Measurements from ENCODE around the gene SCG2. TPM values are rescaled to one million over a fixed set of nuclear protein-coding genes. Genes with fewer than 3 reads are reported as not detected.
"Not testable (repeated sequence)": the region's sequence is repeated elsewhere in the genome, so short reads cannot be mapped to it uniquely, and the experiment has no call there.

Gene SCG2
- total RNA-seq, 1 donor from 2014 or later = not detected

- Mint-ChIP-seq H3K9me3 (no peaks in the 10 kb centered on the region), H3K27ac (no peak overlapping the region), H3K27me3 (ENCODE audit: insufficient read depth) (peaks cover 5% of the 10 kb centered on the region), H3K4me3 (no peak overlapping the region), H3K4me1 (ENCODE audit: low read depth) (no peaks in the 10 kb centered on the region), H3K36me3 (ENCODE audit: low read depth) (no peaks in the 10 kb centered on the region)
- intact Hi-C loops (cut with micrococcal nuclease) = no loop called here
- DNase-seq (ENCODE audit: low spot score) = no peak
Measured at GRCh38 chr2:223601018-223601417, 1.1 kb downstream of the SCG2 start.

DNA sequence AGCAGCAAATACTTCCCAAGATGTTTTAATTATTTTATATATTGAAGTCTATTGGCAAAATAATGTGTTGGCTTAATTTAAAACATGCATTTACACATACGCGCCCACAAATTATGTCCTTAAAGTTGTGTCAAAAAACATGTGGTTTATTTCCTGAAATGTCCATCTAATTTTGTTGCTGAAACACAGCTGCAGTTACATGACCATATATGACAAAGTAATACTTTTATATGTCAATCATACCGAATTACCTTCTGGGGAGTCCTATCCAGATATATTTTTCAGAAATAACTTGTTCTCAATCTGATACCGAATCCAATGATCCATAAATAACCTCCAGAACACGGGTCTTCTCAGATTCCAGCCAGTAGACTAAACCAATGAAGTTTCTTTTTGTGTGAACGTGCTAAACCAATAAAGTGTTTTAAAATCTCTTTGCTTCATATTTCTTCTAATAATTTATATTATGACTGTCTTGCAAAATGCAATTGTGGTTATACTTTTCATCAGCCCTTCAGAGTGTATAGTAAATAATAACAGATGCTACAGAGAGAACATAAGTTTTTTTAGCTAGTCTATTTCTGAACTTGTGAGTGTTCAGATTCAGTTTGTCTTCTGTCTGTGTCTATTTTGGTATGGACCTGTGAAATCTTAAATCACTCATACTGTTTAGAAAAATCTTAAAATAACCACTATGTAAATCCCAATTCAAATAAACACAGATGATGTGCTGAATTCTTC lies 2.4 kb downstream of the SCG2 start:
- no peak overlapping the region for H3K27ac Mint-ChIP-seq
- intact Hi-C loops (cut with micrococcal nuclease) = no loop called here
- no peak overlapping the region for H3K4me3 Mint-ChIP-seq
- H3K4me1 Mint-ChIP-seq (ENCODE audit: low read depth) = no peaks in the 10 kb centered on the region
- H3K27me3 Mint-ChIP-seq (ENCODE audit: insufficient read depth) = peaks cover 5% of the 10 kb centered on the region
- H3K36me3 Mint-ChIP-seq (ENCODE audit: low read depth) = no peaks in the 10 kb centered on the region
- no peaks in the 10 kb centered on the region for H3K9me3 Mint-ChIP-seq
- no peak for DNase-seq (ENCODE audit: low spot score)

DNA sequence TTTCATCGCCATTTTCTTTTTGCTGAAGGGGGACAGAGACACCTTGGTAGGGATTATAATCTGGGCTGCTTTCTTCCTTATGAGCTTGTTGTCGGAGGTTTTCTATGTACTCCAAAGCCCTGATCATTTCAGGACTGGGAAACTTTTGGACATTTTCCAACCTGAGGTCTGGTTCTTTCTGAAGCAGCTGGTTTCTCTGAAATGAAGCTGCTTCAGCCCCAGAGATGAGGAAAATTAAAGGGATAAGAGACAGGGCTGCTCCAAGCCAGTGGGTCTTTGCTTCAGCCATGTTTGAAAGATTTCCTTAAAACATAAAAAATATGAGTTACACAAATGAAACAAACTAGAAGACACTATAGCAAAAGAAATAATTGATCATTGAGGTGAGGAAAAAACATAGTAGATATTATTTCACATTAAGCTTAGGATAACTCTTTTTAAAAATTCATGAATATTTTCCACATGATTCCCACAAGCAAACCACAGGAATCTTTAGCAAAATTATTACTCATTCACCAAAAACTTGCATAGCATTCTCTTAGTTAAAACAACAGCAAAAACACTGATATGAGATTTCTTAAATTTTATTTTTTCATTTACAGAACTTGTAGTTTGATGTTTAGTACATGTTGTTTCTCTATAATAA lies 3.0 kb downstream of the SCG2 start:
- intact Hi-C loops (cut with micrococcal nuclease) = no loop called here
- Mint-ChIP-seq H3K27ac (no peak overlapping the region), H3K36me3 (ENCODE audit: low read depth) (no peaks in the 10 kb centered on the region), H3K4me3 (no peak overlapping the region), H3K27me3 (ENCODE audit: insufficient read depth) (peaks cover 5% of the 10 kb centered on the region), H3K4me1 (ENCODE audit: low read depth) (no peaks in the 10 kb centered on the region), H3K9me3 (no peaks in the 10 kb centered on the region)
- DNase-seq (ENCODE audit: low spot score) = no peak

DNA sequence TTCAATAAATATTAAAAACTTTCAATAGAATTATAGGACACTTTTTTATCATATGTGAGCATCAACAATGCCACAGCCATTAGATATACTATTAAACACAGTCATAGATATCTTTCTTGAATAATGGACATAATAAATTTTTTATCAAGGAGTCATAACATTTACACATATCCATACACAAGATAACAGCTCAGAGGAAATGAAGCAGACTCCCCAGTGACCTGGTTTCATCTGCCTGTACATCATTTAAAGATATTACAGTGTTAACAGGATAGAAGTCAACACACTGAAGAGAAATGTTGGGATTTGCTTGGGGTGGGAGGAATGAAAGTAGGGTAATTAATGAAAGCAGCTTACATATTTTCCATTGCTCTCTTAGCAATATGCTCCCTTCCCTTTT lies 5.1 kb downstream of the SCG2 start:
- Mint-ChIP-seq H3K4me1 (ENCODE audit: low read depth) (no peaks in the 10 kb centered on the region), H3K27ac (no peak overlapping the region), H3K27me3 (ENCODE audit: insufficient read depth) (peaks cover 4% of the 10 kb centered on the region), H3K4me3 (no peak overlapping the region), H3K36me3 (ENCODE audit: low read depth) (no peaks in the 10 kb centered on the region), H3K9me3 (no peaks in the 10 kb centered on the region)
- no peak for DNase-seq (ENCODE audit: low spot score)
- intact Hi-C loops (cut with micrococcal nuclease) = no loop called here

- Mint-ChIP-seq H3K4me1 (ENCODE audit: low read depth) (no peaks in the 10 kb centered on the region), H3K36me3 (ENCODE audit: low read depth) (no peaks in the 10 kb centered on the region), H3K27ac (no peak overlapping the region), H3K4me3 (no peak overlapping the region), H3K9me3 (no peaks in the 10 kb centered on the region), H3K27me3 (ENCODE audit: insufficient read depth) (peaks cover 2% of the 10 kb centered on the region)
- intact Hi-C loops (cut with micrococcal nuclease) = no loop called here
- no peak for DNase-seq (ENCODE audit: low spot score)
Measured at GRCh38 chr2:223596208-223596607, 6.0 kb downstream of the SCG2 start.

DNA sequence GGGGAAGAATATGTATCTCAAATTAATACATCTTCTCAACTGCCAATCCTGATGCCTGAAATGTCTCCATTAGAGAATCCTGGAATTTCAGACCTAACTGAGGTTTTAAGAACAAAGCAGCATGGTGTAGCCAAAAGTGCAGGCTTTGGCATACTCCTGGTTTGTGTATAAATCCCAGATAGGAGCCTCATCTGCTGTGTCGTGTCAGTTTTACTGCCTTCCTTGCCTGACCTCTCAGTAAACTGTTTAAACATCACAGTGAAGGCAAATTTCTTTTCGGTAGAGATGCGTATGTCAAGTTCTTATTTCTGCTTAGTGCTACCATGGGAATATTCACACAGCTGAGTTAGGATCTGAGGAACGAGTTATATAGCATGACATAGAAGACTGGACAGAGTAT lies 7.3 kb downstream of the SCG2 start:
- Mint-ChIP-seq H3K27me3 (ENCODE audit: insufficient read depth) (peaks cover 2% of the 10 kb centered on the region), H3K4me3 (no peak overlapping the region), H3K27ac (no peak overlapping the region), H3K36me3 (ENCODE audit: low read depth) (no peaks in the 10 kb centered on the region), H3K9me3 (no peaks in the 10 kb centered on the region), H3K4me1 (ENCODE audit: low read depth) (no peaks in the 10 kb centered on the region)
- DNase-seq (ENCODE audit: low spot score) = no peak
- intact Hi-C loops (cut with micrococcal nuclease) = no loop called here

- Mint-ChIP-seq H3K4me1 (ENCODE audit: low read depth) (no peaks in the 10 kb centered on the region), H3K27ac (no peak overlapping the region), H3K27me3 (ENCODE audit: insufficient read depth) (peaks cover 2% of the 10 kb centered on the region), H3K36me3 (ENCODE audit: low read depth) (no peaks in the 10 kb centered on the region), H3K9me3 (no peaks in the 10 kb centered on the region), H3K4me3 (no peak overlapping the region)
- intact Hi-C loops (cut with micrococcal nuclease) = no loop called here
- DNase-seq (ENCODE audit: low spot score) = no peak
Measured at GRCh38 chr2:223594259-223594658, 7.9 kb downstream of the SCG2 start.

GRCh38 chr2:223592689-223593088 lies 9.5 kb downstream of the SCG2 start:
- DNase-seq (ENCODE audit: low spot score); H3K36me3 Mint-ChIP-seq (ENCODE audit: low read depth); H3K9me3 Mint-ChIP-seq; H3K27me3 Mint-ChIP-seq (ENCODE audit: insufficient read depth); H3K4me3 Mint-ChIP-seq; intact Hi-C loops (cut with micrococcal nuclease); H3K4me1 Mint-ChIP-seq (ENCODE audit: low read depth); H3K27ac Mint-ChIP-seq: not testable (repeated sequence)

DNA sequence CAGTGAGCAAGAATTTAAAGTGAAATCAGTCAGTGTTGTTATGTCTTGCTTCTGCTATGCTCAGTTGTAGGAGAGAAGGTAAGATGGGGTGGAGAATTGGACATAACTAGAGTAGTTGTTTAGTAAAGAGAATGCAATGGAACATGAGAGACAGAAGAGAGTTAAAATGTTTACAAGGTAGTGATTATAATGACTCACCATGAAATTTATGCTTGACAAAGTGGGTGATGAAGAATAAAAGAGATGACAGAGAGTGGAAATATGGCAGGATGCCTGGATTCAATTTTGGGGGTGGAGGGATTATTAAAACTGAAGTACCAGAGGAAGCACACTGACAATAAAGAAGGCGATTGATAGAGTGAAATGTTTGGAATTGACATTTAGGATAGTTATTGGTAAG lies 10.6 kb downstream of the SCG2 start:
- no peaks in the 10 kb centered on the region for H3K9me3 Mint-ChIP-seq
- DNase-seq (ENCODE audit: low spot score) = no peak
- intact Hi-C loops (cut with micrococcal nuclease) = no loop called here
- no peaks in the 10 kb centered on the region for H3K27me3 Mint-ChIP-seq (ENCODE audit: insufficient read depth)
- H3K4me1 Mint-ChIP-seq (ENCODE audit: low read depth) = no peaks in the 10 kb centered on the region
- H3K4me3 Mint-ChIP-seq = no peak overlapping the region
- no peaks in the 10 kb centered on the region for H3K36me3 Mint-ChIP-seq (ENCODE audit: low read depth)
- no peak overlapping the region for H3K27ac Mint-ChIP-seq

DNA sequence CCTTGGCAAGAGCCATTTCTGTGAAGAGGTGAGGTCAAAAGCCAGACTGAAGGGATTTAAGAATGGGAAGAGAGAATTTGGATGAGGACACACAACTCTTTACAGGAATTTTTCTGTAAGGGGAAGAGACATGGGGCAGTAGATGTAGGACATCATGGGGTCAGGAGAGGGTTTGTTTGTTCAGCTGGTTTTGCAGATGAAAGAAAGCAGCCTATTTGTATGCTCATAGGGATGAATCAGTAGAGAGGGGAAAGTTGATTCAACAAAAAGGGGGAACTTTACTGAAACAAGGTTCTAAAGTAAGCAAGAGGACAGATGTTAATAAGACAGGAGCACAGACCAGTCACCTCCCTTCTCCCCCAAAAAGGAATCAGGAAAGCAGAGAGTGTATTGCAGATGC lies 11.2 kb downstream of the SCG2 start:
- H3K4me1 Mint-ChIP-seq (ENCODE audit: low read depth) = no peaks in the 10 kb centered on the region
- no peaks in the 10 kb centered on the region for H3K36me3 Mint-ChIP-seq (ENCODE audit: low read depth)
- intact Hi-C loops (cut with micrococcal nuclease) = no loop called here
- no peaks in the 10 kb centered on the region for H3K27me3 Mint-ChIP-seq (ENCODE audit: insufficient read depth)
- no peak overlapping the region for H3K4me3 Mint-ChIP-seq
- H3K9me3 Mint-ChIP-seq = no peaks in the 10 kb centered on the region
- H3K27ac Mint-ChIP-seq = no peak overlapping the region
- no peak for DNase-seq (ENCODE audit: low spot score)

- DNase-seq (ENCODE audit: low spot score) = no peak
- H3K9me3 Mint-ChIP-seq = no peaks in the 10 kb centered on the region
- H3K4me3 Mint-ChIP-seq = no peak overlapping the region
- intact Hi-C loops (cut with micrococcal nuclease) = no loop called here
- H3K4me1 Mint-ChIP-seq (ENCODE audit: low read depth) = no peaks in the 10 kb centered on the region
- H3K27ac Mint-ChIP-seq = no peak overlapping the region
- H3K27me3 Mint-ChIP-seq (ENCODE audit: insufficient read depth) = no peaks in the 10 kb centered on the region
- no peaks in the 10 kb centered on the region for H3K36me3 Mint-ChIP-seq (ENCODE audit: low read depth)
Measured at GRCh38 chr2:223589901-223590300, 12.3 kb downstream of the SCG2 start.

DNA sequence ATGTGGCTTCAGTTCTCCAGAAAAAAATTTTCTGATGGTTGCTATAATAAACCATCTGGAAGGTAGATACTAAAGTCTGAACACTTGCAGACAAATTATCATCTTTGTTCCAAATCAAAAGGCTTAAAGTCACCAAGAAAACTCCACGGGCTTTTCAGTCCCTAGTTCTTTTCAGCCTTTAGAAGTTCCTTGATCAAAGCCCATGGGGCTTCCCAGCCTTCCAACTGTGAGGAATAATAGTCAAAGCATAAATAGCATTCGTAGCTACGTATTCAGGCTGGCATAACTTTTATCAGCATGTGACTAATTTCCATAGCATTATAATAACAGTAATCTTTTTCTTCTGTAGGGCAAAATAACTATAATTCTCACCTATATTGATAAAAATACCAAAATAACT lies 13.9 kb downstream of the SCG2 start:
- intact Hi-C loops (cut with micrococcal nuclease) = no loop called here
- Mint-ChIP-seq H3K9me3 (no peaks in the 10 kb centered on the region), H3K4me1 (ENCODE audit: low read depth) (no peaks in the 10 kb centered on the region), H3K27me3 (ENCODE audit: insufficient read depth) (no peaks in the 10 kb centered on the region), H3K4me3 (no peak overlapping the region), H3K36me3 (ENCODE audit: low read depth) (no peaks in the 10 kb centered on the region), H3K27ac (no peak overlapping the region)
- DNase-seq (ENCODE audit: low spot score) = no peak

DNA sequence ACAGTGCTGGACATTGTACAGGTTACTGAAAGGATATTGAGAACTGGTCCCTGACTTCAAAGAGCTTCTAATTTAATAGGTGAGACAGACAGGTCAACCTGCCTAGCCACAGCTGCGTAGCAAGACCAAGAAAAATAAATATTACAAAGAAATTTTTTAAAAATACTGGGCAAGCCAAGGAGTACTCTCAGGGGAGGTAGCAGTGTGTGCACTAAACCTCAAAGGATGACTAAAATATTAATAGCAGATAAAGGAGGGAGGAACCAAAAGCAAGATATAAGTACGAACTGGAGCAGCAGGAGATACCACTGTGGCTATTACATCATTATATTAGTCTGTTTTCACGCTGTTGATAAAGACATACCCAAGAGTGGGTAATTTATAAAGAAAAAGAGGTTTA lies 14.9 kb downstream of the SCG2 start:
- no peak overlapping the region for H3K4me3 Mint-ChIP-seq
- intact Hi-C loops (cut with micrococcal nuclease) = no loop called here

DNA sequence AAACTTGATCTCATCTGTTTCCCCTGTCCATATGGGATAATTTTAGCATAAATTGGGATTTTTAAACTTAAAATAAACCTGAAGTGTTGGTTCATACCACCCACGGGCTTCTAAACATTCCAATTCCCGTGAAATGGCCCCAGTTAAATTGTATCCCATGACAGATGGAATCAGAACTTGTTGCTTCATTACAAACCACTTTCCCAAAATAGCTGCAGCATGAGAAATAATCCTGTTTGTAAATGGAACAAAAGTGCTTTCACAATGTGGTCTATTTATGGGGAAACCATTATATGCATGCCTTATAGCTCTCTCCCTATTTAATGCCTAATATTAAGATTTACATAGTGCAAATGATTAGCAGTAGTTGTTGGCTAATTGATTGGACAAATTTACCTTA lies 15.9 kb downstream of the SCG2 start:
- H3K27ac Mint-ChIP-seq = no peak overlapping the region
- intact Hi-C loops (cut with micrococcal nuclease) = no loop called here
- no peaks in the 10 kb centered on the region for H3K9me3 Mint-ChIP-seq
- H3K4me3 Mint-ChIP-seq = no peak overlapping the region
- no peaks in the 10 kb centered on the region for H3K36me3 Mint-ChIP-seq (ENCODE audit: low read depth)
- no peaks in the 10 kb centered on the region for H3K4me1 Mint-ChIP-seq (ENCODE audit: low read depth)
- H3K27me3 Mint-ChIP-seq (ENCODE audit: insufficient read depth) = no peaks in the 10 kb centered on the region
- no peak for DNase-seq (ENCODE audit: low spot score)

More for the DNA sequence above, 14.9 kb downstream of the SCG2 start:
- no peak overlapping the region for H3K27ac Mint-ChIP-seq
- DNase-seq (ENCODE audit: low spot score) = no peak
- no peaks in the 10 kb centered on the region for H3K36me3 Mint-ChIP-seq (ENCODE audit: low read depth)
- H3K27me3 Mint-ChIP-seq (ENCODE audit: insufficient read depth) = no peaks in the 10 kb centered on the region
- H3K4me1 Mint-ChIP-seq (ENCODE audit: low read depth) = no peaks in the 10 kb centered on the region
- H3K9me3 Mint-ChIP-seq = no peaks in the 10 kb centered on the region
